Measurements from ENCODE around the gene DMD.

The DMD gene

GRCh38 chrX:31464306-31464915, 1746.9 kb downstream of the DMD start:
- Histone ChIP-seq H3K9me3 (ENCODE audit: insufficient read depth, low read depth, low read length) (no peaks in the 10 kb centered on the region), H3K9ac (ENCODE audit: low read depth, low read length, poor library complexity, severe bottlenecking) (no peak overlapping the region), H3K79me2 (ENCODE audit: insufficient read depth, low read length) (no peaks in the 10 kb centered on the region), H3K4me3 (ENCODE audit: low read length, poor library complexity, severe bottlenecking) (no peak overlapping the region), H3K36me3 (ENCODE audit: insufficient read depth, low read length) (no peaks in the 10 kb centered on the region), H3K4me2 (ENCODE audit: low read depth, low read length, poor library complexity, severe bottlenecking) (no peak overlapping the region), H3K4me1 (ENCODE audit: insufficient read depth, low read length, poor library complexity, severe bottlenecking) (peaks cover 9% of the 10 kb centered on the region), H3K27me3 (ENCODE audit: insufficient read depth, low read length, poor library complexity, severe bottlenecking) (no peaks in the 10 kb centered on the region), H2AFZ (ENCODE audit: low read length) (no peak overlapping the region), H3F3A (ENCODE audit: low read depth) (no peaks in the 10 kb centered on the region), H3K9me2 (replicated peaks; ENCODE audit: low read depth, low read length) (no peaks in the 10 kb centered on the region), H4K20me1 (ENCODE audit: insufficient read depth, low read length, poor library complexity, severe bottlenecking) (no peaks in the 10 kb centered on the region)
- TF ChIP-seq EZH2phosphoT487 (IDR thresholded peaks at IDR 0.05; ENCODE audit: borderline replicate concordance) (no peak), CTCF (conservative IDR thresholded peaks at IDR 0.05; ENCODE audit: low read length) (no peak)

GRCh38 chrX:31461266-31461665, 1750.1 kb downstream of the DMD start:
- Histone ChIP-seq H3K9me3 (ENCODE audit: insufficient read depth, low read depth, low read length) (no peaks in the 10 kb centered on the region), H4K20me1 (ENCODE audit: insufficient read depth, low read length, poor library complexity, severe bottlenecking) (no peaks in the 10 kb centered on the region), H3K4me2 (ENCODE audit: low read depth, low read length, poor library complexity, severe bottlenecking) (no peak overlapping the region), H3K27me3 (ENCODE audit: insufficient read depth, low read length, poor library complexity, severe bottlenecking) (no peaks in the 10 kb centered on the region), H3K4me1 (ENCODE audit: insufficient read depth, low read length, poor library complexity, severe bottlenecking) (peaks cover 9% of the 10 kb centered on the region), H3K4me3 (ENCODE audit: low read length, poor library complexity, severe bottlenecking) (no peak overlapping the region), H3K79me2 (ENCODE audit: insufficient read depth, low read length) (no peaks in the 10 kb centered on the region), H2AFZ (ENCODE audit: low read length) (no peak overlapping the region), H3F3A (ENCODE audit: low read depth) (no peaks in the 10 kb centered on the region), H3K36me3 (ENCODE audit: insufficient read depth, low read length) (no peaks in the 10 kb centered on the region), H3K9ac (ENCODE audit: low read depth, low read length, poor library complexity, severe bottlenecking) (no peak overlapping the region), H3K9me2 (replicated peaks; ENCODE audit: low read depth, low read length) (no peaks in the 10 kb centered on the region)
- no peak for TF ChIP-seq EZH2phosphoT487 (IDR thresholded peaks at IDR 0.05; ENCODE audit: borderline replicate concordance)
- TF ChIP-seq CTCF (conservative IDR thresholded peaks at IDR 0.05; ENCODE audit: low read length) = no peak

- Histone ChIP-seq H3F3A (ENCODE audit: low read depth) (no peaks in the 10 kb centered on the region), H3K9me2 (replicated peaks; ENCODE audit: low read depth, low read length) (no peaks in the 10 kb centered on the region), H3K4me3 (ENCODE audit: low read length, poor library complexity, severe bottlenecking) (no peak overlapping the region), H3K4me2 (ENCODE audit: low read depth, low read length, poor library complexity, severe bottlenecking) (no peak overlapping the region), H3K9me3 (ENCODE audit: insufficient read depth, low read depth, low read length) (no peaks in the 10 kb centered on the region), H3K79me2 (ENCODE audit: insufficient read depth, low read length) (no peaks in the 10 kb centered on the region), H3K27me3 (ENCODE audit: insufficient read depth, low read length, poor library complexity, severe bottlenecking) (no peaks in the 10 kb centered on the region), H2AFZ (ENCODE audit: low read length) (no peak overlapping the region), H4K20me1 (ENCODE audit: insufficient read depth, low read length, poor library complexity, severe bottlenecking) (no peaks in the 10 kb centered on the region), H3K36me3 (ENCODE audit: insufficient read depth, low read length) (no peaks in the 10 kb centered on the region), H3K4me1 (ENCODE audit: insufficient read depth, low read length, poor library complexity, severe bottlenecking) (peaks cover 9% of the 10 kb centered on the region), H3K9ac (ENCODE audit: low read depth, low read length, poor library complexity, severe bottlenecking) (no peak overlapping the region)
- TF ChIP-seq CTCF (conservative IDR thresholded peaks at IDR 0.05; ENCODE audit: low read length) (no peak), EZH2phosphoT487 (IDR thresholded peaks at IDR 0.05; ENCODE audit: borderline replicate concordance) (no peak)
These were observed 1752.0 kb downstream of the DMD start for GRCh38 chrX:31459361-31459760.
